ENCODE measurements around the gene ZBTB1. TPM values are rescaled to one million over a fixed set of nuclear protein-coding genes. Genes with fewer than 3 reads are reported as not detected.

The ZBTB1 gene
- total and polyA plus RNA-seq, 4 experiments from 2014 or later, result 49.7 to 107 (median 95.2) TPM

DNA sequence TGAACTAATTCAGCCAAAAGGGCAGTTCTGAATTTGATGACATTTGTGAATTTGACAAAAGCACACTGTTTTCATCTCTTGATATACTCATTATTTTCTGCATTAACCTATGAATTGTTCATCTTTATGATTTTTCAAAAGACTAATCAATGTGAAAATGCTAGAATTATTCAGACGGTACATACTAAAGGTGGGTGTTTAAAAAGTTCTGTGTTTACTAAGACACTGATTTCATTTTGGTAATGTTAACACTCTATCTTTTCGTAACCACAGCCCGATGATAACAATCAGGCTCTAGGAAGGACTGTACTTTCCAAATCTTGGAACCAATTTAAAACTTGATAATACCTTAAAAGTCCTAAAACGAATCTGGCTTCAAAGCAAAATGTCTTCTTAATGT lies 29.9 kb upstream of the ZBTB1 start:
- Mint-ChIP-seq H3K9me3 (no peaks in the 10 kb centered on the region), H3K4me3 (no peak overlapping the region), H3K36me3 (peaks cover 0 to 14% of the 10 kb centered on the region in 2 donors), H3K27ac (no peak overlapping the region), H3K4me1 (peaks cover 6 to 20% (median 19%) of the 10 kb centered on the region in 4 donors), H3K27me3 (no peaks in the 10 kb centered on the region)
- intact Hi-C loops (cut with micrococcal nuclease), result loop anchor here (1.0 kb wide), 1 partner anchor 8 kb away; no protein-coding TSS in a partner anchor
- no peak overlapping the region for H3K27ac ChIP-seq (ENCODE audit: low read depth, low read length)
- POLR2A ChIA-PET (ENCODE audit: partially characterized antibody), result interaction anchor here (1.0 kb wide), 1 partner anchor 130 kb away, joined by 3 read pairs; no protein-coding TSS in a partner anchor
- H3K9me3 ChIP-seq (ENCODE audit: control insufficient read depth in 1 of 2, low read length in 2 of 2), result no peaks in the 10 kb centered on the region
- H3K4me3 ChIP-seq (ENCODE audit: low read length in 2 of 2), result no peak overlapping the region
- no peaks in the 10 kb centered on the region for H3K27me3 ChIP-seq (ENCODE audit: insufficient read depth, low read length)
- no peaks in the 10 kb centered on the region for H3K4me1 ChIP-seq (ENCODE audit: insufficient read depth, low read length)
- CTCF ChIA-PET (ENCODE audit: partially characterized antibody), result interaction anchor here (1.1 to 4.1 kb wide), 3 partner anchors 8 to 45 kb away, joined by 3 to 19 read pairs (median 5); no protein-coding TSS in a partner anchor
- DNase-seq, result no peak
- peaks cover 4% of the 10 kb centered on the region for H3K36me3 ChIP-seq (ENCODE audit: insufficient read depth, low read length)

- H3K27ac Mint-ChIP-seq, result no peak overlapping the region
- POLR2A ChIA-PET (ENCODE audit: partially characterized antibody), result interaction anchor here (1.0 to 1.2 kb wide), 3 partner anchors 27 to 131 kb away, joined by 3 to 6 read pairs (median 4); partner anchors contain the start of gene ZBTB25
- Histone ChIP-seq H3K27me3 (ENCODE audit: insufficient read depth, low read length) (no peaks in the 10 kb centered on the region), H3K4me3 (ENCODE audit: low read length in 2 of 2) (no peak overlapping the region), H3K36me3 (ENCODE audit: insufficient read depth, low read length) (peaks cover 4% of the 10 kb centered on the region), H3K4me1 (ENCODE audit: insufficient read depth, low read length) (no peaks in the 10 kb centered on the region), H3K9me3 (ENCODE audit: control insufficient read depth in 1 of 2, low read length in 2 of 2) (no peaks in the 10 kb centered on the region), H3K27ac (ENCODE audit: low read depth, low read length) (no peak overlapping the region)
- no peak overlapping the region for H3K4me3 Mint-ChIP-seq
- H3K9me3 Mint-ChIP-seq, result no peaks in the 10 kb centered on the region
- H3K36me3 Mint-ChIP-seq, result peaks cover 0 to 18% of the 10 kb centered on the region in 2 donors
- DNase-seq, result no peak
- CTCF ChIA-PET (ENCODE audit: partially characterized antibody), result interaction anchor here (0.8 to 4.1 kb wide), 4 partner anchors 9 to 48 kb away, joined by 3 to 19 read pairs (median 4); no protein-coding TSS in a partner anchor
- intact Hi-C loops (cut with micrococcal nuclease), result no loop called here
- peaks cover 5 to 19% (median 18%) of the 10 kb centered on the region in 4 donors for H3K4me1 Mint-ChIP-seq
- no peaks in the 10 kb centered on the region for H3K27me3 Mint-ChIP-seq
Observed at GRCh38 chr14:64475585-64476273, 28.8 kb upstream of the ZBTB1 start.

- Histone ChIP-seq H3K27me3 (ENCODE audit: insufficient read depth, low read length) (no peaks in the 10 kb centered on the region), H3K9me3 (ENCODE audit: control insufficient read depth in 1 of 2, low read length in 2 of 2) (no peaks in the 10 kb centered on the region), H3K4me3 (ENCODE audit: low read length in 2 of 2) (no peak overlapping the region), H3K27ac (ENCODE audit: low read depth, low read length) (no peak overlapping the region), H3K36me3 (ENCODE audit: insufficient read depth, low read length) (peaks cover 4% of the 10 kb centered on the region), H3K4me1 (ENCODE audit: insufficient read depth, low read length) (no peaks in the 10 kb centered on the region)
- CTCF ChIA-PET (ENCODE audit: partially characterized antibody), result interaction anchor here (0.8 to 4.8 kb wide), 2 partner anchors 43 to 48 kb away, joined by 3 to 117 read pairs; no protein-coding TSS in a partner anchor
- Mint-ChIP-seq H3K4me3 (no peak overlapping the region), H3K36me3 (peaks cover under 1 to 20% of the 10 kb centered on the region in 2 donors), H3K4me1 (peaks cover 5 to 18% (median 18%) of the 10 kb centered on the region in 4 donors), H3K27me3 (no peaks in the 10 kb centered on the region), H3K27ac (no peak overlapping the region), H3K9me3 (no peaks in the 10 kb centered on the region)
- POLR2A ChIA-PET (ENCODE audit: partially characterized antibody), result interaction anchor here (1.1 to 1.2 kb wide), 2 partner anchors 26 to 29 kb away, joined by 4 to 6 read pairs; partner anchors contain the start of gene ZBTB25
- no peak for DNase-seq
- intact Hi-C loops (cut with micrococcal nuclease), result no loop called here
Observed at GRCh38 chr14:64476438-64476837, 28.1 kb upstream of the ZBTB1 start.

DNA sequence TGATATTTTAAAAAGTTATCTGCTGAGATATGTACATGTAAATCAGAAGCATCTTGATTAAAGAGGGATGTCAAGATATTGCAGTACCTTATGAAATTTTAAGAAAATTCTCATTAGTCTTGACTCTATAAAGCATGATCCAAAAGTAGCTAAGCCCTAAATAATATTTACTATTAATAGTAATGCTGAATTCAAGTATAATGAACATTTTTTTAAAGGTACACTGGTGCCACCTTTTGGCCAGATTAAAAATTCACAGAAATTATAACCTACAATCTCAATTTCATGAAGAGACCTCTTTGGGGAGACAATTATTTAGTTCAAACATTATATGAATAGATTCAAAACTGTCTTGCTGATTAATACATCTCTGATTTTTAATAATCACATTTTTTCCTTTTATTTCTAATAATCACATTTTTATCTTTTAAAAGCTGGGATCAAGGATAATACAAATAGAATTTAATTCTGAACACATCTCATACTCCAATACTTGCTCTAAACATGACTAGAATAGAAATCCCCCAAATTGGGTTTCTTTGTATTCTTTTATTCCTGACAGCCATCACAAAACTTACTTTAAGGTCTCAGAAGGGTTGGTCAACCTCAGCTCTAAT lies 25.8 kb upstream of the ZBTB1 start:
- intact Hi-C loops (cut with micrococcal nuclease), result loop anchor here (1.0 to 2.0 kb wide), 5 partner anchors 24 to 175 kb away; partner anchors contain the start of gene ZBTB25
- H3K4me1 Mint-ChIP-seq, result peaks cover 7 to 17% (median 16%) of the 10 kb centered on the region in 4 donors
- Histone ChIP-seq H3K9me3 (ENCODE audit: control insufficient read depth in 1 of 2, low read length in 2 of 2) (no peaks in the 10 kb centered on the region), H3K4me3 (ENCODE audit: low read length in 2 of 2) (no peak overlapping the region), H3K27ac (ENCODE audit: low read depth, low read length) (no peak overlapping the region), H3K36me3 (ENCODE audit: insufficient read depth, low read length) (peaks cover 4% of the 10 kb centered on the region), H3K4me1 (ENCODE audit: insufficient read depth, low read length) (no peaks in the 10 kb centered on the region), H3K27me3 (ENCODE audit: insufficient read depth, low read length) (no peaks in the 10 kb centered on the region)
- no peak overlapping the region for H3K4me3 Mint-ChIP-seq
- H3K27me3 Mint-ChIP-seq, result no peaks in the 10 kb centered on the region
- H3K36me3 Mint-ChIP-seq, result peaks cover 4 to 28% of the 10 kb centered on the region in 2 donors
- ChIA-PET POLR2A (ENCODE audit: partially characterized antibody) (interaction anchor here (22.4 kb wide), 1 partner anchor 28 kb away, joined by 318 read pairs; the partner anchor contains the start of genes ZBTB1 and ZBTB25), CTCF (ENCODE audit: partially characterized antibody) (interaction anchor here (0.6 to 4.8 kb wide), 20 partner anchors 10 to 176 kb away, joined by 3 to 117 read pairs (median 6); partner anchors contain the start of genes AKAP5, ZBTB1 and ZBTB25)
- H3K9me3 Mint-ChIP-seq, result no peaks in the 10 kb centered on the region
- peak in 4 of 5 donors; percentile 27 to 37 (median 32) for DNase-seq
- H3K27ac Mint-ChIP-seq, result peak overlapping the region in 1 of 7 donors; percentile 55

DNA sequence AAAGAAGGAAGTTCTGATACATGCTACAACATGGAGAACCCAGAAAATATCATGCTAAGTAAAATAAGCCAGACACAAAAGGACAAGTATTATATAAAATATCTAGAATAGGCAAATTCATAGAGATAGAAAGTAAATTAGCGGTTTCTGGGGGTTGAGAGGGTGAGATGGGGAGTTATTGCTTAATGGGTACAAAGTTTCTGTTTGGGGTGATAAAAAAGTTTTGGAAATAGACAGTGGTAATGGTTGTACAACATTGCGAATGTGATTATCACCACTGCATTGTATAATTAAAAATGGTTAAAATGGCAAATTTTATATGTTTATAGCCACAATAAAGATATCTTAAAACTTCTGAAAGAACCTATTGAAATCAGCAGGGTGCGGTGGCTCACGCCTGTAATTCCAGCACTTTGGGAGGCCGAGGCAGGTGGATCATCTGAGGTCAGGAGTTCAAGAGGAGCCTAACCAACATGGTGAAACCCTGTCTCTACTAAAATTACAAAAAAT lies 15.9 kb upstream of the ZBTB1 start:
- no peaks in the 10 kb centered on the region for H3K9me3 ChIP-seq (ENCODE audit: control insufficient read depth in 1 of 2, low read length in 2 of 2)
- Mint-ChIP-seq H3K36me3 (peaks cover 46 to 65% of the 10 kb centered on the region in 2 donors), H3K4me3 (no peak overlapping the region), H3K27me3 (no peaks in the 10 kb centered on the region), H3K27ac (peak overlapping the region in 1 of 7 donors; percentile 68), H3K9me3 (peaks cover 0 to 3% (median 0%) of the 10 kb centered on the region in 8 donors), H3K4me1 (peaks cover 31 to 39% (median 34%) of the 10 kb centered on the region in 4 donors)
- no peak overlapping the region for H3K4me3 ChIP-seq (ENCODE audit: low read length in 2 of 2)
- ChIA-PET CTCF (ENCODE audit: partially characterized antibody) (interaction anchor here (1.1 to 3.9 kb wide), 6 partner anchors 10 to 59 kb away, joined by 3 to 28 read pairs (median 10); no protein-coding TSS in a partner anchor), POLR2A (ENCODE audit: partially characterized antibody) (interaction anchor here (0.7 to 22.4 kb wide), 2 partner anchors 18 to 39 kb away, joined by 3 to 318 read pairs; partner anchors contain the start of genes ZBTB1 and ZBTB25)
- intact Hi-C loops (cut with micrococcal nuclease), result no loop called here
- H3K27me3 ChIP-seq (ENCODE audit: insufficient read depth, low read length), result no peaks in the 10 kb centered on the region
- peaks cover 28% of the 10 kb centered on the region for H3K4me1 ChIP-seq (ENCODE audit: insufficient read depth, low read length)
- DNase-seq, result no peak
- peaks cover 47% of the 10 kb centered on the region for H3K36me3 ChIP-seq (ENCODE audit: insufficient read depth, low read length)
- H3K27ac ChIP-seq (ENCODE audit: low read depth, low read length), result no peak overlapping the region

GRCh38 chr14:64491637-64492036 lies 12.9 kb upstream of the ZBTB1 start:
- ChIA-PET POLR2A (ENCODE audit: partially characterized antibody) (interaction anchor here (0.8 to 22.4 kb wide), 3 partner anchors 15 to 26 kb away, joined by 3 to 318 read pairs (median 3); partner anchors contain the start of genes AKAP5, ZBTB1 and ZBTB25), CTCF (ENCODE audit: partially characterized antibody) (interaction anchor here (0.8 to 8.3 kb wide), 6 partner anchors 13 to 146 kb away, joined by 3 to 69 read pairs (median 10); no protein-coding TSS in a partner anchor)
- H3K9me3 Mint-ChIP-seq, result peaks cover 0 to 3% (median 0%) of the 10 kb centered on the region in 8 donors
- no peaks in the 10 kb centered on the region for H3K27me3 Mint-ChIP-seq
- intact Hi-C loops (cut with micrococcal nuclease), result no loop called here
- peak overlapping the region in 3 of 8 donors; percentile 21 to 43 (median 21) for H3K4me3 Mint-ChIP-seq
- peaks cover 53 to 67% of the 10 kb centered on the region in 2 donors for H3K36me3 Mint-ChIP-seq
- peaks cover 40 to 62% (median 49%) of the 10 kb centered on the region in 4 donors for H3K4me1 Mint-ChIP-seq
- Histone ChIP-seq H3K9me3 (ENCODE audit: control insufficient read depth in 1 of 2, low read length in 2 of 2) (no peaks in the 10 kb centered on the region), H3K27me3 (ENCODE audit: insufficient read depth, low read length) (no peaks in the 10 kb centered on the region), H3K27ac (ENCODE audit: low read depth, low read length) (no peak overlapping the region), H3K36me3 (ENCODE audit: insufficient read depth, low read length) (peaks cover 38% of the 10 kb centered on the region), H3K4me1 (ENCODE audit: insufficient read depth, low read length) (peaks cover 47% of the 10 kb centered on the region), H3K4me3 (ENCODE audit: low read length in 2 of 2) (no peak overlapping the region)
- H3K27ac Mint-ChIP-seq, result peak overlapping the region in 4 of 7 donors; percentile 11 to 76 (median 50)
- DNase-seq, result no peak

All from CD4-positive, alpha-beta memory T cell (primary cell).